ENCODE results near the gene MRPL19.

MRPL19 gene

DNA sequence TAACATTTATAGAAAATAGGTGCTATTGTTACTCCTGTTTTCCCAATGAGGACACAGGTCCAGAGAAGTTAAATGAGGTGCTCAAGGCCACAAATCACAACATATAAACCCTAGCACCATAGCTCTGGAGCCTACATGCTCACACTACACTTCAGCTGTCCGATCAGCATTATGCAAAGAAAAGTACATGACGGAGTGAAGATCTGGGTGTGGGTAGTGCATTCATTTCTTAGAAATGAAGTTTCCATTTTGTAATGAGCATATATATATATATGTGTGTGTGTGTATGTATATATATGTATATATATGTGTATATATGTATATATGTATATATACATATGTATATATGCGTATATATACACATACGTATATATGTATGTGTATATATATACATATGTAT is 30.2 kb upstream of the MRPL19 start:
- DNase-seq (ENCODE audit: low read depth), result no peak

DNA sequence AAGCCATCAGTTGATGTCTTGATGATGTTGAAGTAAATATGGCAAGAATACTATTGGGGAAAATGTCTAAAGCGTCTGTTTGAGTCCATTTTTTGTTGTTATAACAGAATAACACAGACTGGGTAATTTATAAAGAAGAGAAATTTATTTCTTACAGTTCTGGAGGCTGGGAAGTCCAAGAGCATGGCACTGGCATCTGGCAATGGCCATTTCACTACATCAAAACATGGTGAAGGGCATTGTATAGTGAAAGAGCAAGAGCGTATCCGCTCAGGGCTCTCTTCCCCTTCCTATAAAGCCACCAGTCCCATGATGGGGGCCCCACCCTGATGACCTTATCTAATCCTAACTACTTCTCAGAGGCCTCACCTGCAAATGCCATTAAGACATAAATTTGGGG is 29.6 kb upstream of the MRPL19 start:
- DNase-seq (ENCODE audit: low read depth), result no peak

DNA sequence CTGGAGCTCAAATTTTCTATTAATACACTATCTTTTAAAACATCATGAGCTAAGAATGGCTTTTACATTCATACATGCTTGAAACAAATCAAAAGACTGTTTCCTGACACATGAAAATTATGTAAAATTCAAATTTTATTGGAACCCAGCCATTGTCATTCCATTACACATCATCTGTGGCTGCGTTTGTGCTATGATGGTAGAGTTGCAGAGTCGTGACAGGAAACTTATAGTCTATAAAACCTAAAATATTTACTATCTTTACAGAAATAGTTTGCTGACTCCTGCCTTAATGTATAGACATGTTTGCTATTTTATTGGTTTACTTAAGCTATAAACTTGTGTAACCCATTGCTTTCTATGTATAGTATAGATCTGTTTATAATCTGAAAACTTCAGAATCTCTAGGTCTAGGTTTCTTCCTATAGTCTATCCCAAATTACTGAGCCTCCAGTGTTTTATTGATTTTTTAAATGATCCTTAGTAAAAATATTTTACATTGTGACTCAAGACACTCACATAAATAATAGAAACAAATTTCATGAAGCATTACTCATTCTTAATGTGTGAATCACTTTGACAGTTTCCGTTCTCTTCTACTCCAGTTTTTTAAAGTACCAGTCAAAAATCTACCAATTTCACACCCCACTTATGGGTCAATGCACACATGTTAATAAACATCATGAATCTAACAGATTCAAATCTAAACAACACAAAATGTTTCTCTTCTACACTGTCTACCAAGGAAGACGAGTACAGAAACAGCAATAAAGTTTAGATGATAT is 26.4 kb upstream of the MRPL19 start:
- DNase-seq (ENCODE audit: low read depth), result no peak

DNA sequence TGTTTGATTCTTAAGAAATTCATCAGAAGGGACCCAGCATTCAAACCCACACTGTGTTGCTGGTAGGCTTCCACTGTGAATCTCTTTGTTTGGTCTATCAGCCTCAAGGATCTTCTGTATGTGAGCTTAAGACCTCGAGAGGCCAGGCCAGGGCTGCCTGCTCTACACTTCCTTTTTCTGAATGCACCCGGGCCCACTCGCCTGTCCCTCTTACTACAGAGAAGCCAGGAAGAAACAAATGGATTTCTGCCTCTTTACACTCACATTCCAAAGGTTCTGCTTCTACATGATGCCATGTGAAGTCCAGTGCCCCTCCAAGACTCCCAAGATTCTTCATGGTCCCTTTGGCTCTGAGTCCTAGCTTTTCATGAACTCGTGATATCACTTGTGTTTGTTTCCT is 25.4 kb upstream of the MRPL19 start:
- DNase-seq (ENCODE audit: low read depth), result no peak

DNA sequence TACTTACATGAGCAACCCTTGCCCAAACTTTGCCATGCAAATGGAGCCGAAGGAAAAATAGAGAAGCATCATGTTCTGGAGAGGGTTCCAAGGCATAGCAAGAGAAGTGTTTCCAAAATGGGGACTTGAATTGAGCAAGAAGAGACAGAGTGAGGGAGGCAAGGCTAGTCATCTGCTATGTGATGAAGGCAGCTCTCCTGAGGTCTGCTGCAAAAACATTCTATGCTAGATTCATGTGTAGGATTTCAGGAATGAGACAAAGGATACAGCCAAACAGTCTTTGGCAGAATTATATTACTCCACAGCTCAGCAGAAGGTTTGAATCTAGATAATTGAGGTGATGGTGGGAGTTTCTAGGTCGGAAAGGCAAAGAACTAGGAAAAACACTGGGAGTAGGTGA is 24.1 kb upstream of the MRPL19 start:
- no peak for DNase-seq (ENCODE audit: low read depth)

DNA sequence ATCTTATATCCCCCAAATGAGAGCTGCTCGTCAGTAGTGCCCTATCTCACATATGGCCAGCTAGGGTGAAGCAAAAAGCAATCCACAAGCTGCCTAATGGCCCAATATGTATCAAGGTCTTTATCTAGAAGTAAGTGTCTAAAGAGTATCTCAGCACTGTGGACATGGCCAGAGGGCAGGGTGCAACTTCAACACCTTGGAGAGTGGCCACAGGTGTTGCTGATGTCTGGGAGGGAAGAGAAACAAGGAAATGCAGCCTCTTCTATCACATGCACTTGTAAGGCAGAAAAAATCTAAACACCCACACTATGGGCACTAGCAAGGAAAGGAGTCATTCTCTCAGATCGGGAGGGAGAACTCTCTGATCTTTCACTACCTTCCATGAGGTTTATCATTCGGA is 23.7 kb upstream of the MRPL19 start:
- DNase-seq (ENCODE audit: low read depth), result no peak

DNA sequence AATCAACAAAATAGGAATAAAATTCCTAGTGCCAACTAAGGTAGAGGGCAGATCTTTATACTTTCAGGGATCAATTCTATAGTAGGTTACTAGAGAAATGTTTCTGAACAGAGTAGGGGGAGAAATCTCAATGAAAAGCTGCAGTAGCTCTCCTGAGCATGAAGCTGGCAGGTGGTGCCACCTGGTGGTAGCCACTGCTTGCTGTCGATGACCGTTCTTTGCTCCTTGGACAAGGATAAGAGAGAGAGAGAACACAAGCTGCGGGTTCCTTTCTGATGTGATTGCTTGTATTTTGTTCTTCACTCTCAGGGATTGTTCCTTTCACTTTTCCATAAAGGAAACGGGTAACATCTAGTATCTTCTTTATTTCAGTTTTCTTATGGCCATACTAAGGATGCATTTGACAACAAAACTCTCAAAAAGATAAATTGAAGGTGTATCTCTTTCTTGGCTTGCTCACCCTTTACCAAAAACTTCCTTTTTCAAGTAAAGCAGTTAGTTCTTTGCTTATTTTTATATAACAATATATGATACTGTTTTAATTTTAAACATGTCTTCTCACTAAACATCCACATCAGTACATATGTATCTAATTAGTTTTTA is 18.6 kb upstream of the MRPL19 start:
- peak; percentile 67 for DNase-seq (ENCODE audit: low read depth)

DNA sequence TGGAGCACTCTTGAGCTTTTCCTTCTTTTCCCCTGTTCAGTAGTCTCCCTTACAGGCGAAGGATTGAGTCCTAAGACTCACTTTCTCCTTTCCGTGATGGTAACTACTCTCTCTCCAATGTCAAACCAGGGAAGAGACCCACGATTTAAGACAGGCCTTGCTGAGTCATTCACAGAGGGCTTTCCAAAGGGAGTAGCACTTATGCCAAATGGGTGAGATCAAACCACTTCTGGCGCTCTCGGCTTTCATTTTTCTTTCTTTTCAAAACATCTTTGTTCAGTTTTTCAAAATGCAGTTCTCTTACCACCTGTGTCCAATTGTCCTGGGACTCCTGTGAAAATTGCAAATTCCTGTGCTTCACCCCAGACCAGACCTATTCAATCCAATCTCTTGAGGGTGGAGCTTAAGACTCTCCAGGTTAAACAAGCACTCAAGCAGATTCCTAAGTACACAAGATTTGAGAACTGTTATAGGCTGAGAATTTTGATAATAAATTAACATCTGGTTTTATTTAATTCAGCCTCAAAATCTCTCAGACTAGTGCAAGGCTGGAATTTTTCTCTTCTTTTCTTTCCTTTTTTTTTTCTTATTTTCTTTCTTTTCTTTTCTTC is 14.4 kb upstream of the MRPL19 start:
- DNase-seq (ENCODE audit: low read depth), result peak; percentile 52

DNA sequence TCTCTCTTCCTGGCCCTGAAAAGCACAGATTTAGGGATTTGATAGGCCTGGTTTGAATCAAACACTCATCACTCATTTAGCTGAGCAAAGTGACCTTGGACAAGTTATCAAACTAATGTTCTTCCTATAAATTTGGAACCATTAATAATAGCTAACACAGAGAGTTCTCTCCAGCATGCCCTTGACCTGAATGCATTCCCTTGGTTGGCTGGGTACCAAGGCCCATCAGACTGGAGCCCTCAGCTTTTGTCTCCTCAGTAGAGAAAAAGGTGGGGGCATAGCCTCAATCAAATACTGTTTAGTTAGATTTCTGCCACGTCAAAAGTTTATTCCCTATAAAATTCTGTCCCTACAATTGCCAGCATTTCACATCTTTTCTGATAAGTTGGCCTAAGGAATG is 13.8 kb upstream of the MRPL19 start:
- no peak for DNase-seq (ENCODE audit: low read depth)

DNA sequence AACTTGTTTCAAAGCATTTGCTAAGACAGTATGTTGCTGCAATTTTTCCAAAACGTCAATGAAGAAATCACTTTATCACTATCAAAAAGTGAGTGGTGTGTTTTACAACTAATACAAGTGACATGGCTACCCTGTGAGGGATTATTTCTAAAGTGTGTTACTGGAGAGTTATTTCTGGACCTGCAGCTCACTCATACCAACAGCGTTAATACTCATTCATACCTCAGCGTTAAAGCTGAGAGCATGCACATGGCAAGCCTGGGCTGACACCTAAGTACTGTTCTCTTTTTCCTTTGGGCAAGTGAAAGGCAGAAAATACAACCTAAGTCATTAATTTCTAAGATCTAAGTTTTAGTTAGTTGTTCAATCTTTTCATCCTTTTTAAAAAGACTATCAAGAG is 13.0 kb upstream of the MRPL19 start:
- DNase-seq (ENCODE audit: low read depth), result no peak

DNA sequence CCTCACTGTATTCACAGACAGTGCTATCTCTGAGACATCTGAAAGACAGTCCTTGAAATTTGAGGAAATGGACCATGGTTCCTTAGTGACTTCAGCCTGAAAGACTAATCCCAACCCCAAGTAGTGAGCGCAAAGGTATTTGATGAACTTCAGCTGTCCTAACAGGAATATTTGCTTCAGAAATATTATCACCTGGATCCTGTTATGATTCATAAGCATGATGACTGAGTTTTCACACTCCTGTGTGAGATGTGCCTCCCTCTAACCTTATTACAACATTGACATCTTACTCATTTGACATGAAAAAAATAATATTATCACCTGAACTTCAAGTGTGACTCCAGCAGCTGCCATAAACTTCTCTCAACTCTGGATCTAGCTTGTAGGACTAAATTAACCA is 11.6 kb upstream of the MRPL19 start:
- no peak for DNase-seq (ENCODE audit: low read depth)

DNA sequence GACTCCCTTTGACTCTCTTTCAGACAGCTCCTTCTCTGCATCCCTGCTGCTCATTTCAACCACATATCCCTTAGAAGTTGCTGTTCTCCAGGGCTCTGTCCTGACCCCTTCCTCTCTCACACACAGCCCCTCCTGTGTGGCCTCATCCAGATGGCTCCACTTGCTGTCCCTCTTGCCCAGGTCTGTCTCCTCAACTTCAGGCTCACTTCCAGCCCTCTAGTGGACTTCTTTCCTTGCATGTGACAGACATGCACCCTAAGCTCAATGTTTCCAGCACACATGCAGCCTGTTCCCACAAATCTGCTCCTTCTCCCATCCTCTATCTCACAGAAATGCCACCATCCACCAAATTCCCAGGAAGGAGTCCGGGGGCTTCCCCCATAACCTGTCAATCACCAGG is 9.0 kb upstream of the MRPL19 start:
- DNase-seq (ENCODE audit: low read depth), result no peak

DNA sequence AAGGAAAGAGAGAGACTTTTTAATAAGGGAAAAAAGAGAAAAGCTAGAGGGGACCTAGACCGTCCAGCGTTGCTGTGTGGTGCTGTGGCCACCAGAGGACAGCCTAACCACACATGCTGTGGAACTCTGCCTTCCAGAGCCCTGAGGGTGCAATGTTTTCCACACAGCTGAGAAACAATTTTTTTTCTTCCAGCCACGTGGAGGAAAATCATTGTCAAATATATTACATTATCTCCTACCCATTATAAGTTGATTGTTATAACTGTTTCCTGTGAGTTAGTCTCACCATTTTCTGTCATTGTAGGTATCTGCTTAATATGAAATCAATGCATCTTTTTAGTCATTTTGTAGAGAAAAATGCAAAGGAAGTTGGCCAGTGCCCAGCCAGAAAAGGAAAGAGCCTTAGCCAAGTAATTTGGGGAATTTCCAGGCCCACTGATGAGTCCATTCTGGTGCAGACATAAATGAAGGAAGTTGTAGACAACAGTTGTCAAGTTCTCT is 5.9 kb upstream of the MRPL19 start:
- DNase-seq (ENCODE audit: low read depth), result peak; percentile 72

DNA sequence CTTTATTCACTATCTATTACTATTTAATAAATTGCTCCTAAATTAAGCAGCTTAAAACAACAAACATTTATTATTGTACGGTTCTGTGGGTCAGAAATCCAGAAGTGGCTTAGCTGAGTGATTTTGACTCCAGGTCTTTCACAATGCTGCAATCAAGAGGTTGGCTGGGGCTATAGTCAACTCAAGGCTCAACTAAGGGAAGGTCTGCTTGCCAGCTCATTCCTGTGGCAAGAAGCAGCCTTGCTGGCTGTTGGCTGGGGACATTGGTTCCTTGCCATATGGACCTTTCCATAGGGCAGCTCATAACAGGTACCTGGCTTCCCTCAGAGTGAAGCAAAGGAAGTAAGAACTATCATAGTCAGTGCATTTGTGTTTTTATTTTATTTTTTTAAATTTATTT is 5.0 kb upstream of the MRPL19 start:
- no peak for DNase-seq (ENCODE audit: low read depth)

DNA sequence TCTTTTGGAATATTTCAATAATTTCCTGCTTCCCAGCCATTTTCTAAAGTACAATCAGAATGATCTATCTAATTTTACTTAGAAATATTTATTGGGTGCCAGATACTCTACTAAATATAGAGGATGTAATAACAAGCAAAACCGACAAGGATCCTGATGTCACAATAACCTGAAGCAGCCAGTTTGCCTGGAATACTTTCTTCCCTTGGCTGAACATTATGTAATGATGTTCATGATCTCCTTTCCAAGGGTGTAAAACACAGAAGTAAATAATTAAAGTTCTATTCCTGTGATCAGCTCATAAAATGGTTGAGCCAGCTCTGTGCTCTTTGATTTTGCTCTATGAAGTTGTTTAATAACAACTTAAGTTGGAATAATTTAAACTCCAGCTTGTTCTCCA is 2.6 kb upstream of the MRPL19 start:
- no peak for DNase-seq (ENCODE audit: low read depth)

DNA sequence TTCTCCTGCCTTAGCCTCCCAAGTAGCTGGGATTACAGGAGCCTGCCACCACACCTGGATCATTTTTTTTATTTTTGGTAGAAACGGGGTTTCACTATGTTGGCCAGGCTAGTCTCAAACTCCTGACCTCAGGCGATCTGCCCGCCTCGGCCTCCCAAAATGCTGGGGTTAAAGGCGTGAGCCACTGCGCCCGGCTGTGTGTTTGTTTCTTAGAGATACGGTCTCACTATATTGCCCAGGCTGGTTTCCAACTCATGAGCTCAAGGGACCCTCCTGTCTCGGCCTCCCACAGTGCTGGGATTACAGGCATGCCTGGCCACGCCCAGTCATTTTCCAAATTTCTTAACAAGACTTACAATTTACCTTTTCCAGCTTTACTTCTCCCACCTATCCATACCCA is 940 bp upstream of the MRPL19 start:
- no peak for DNase-seq (ENCODE audit: low read depth)

DNA sequence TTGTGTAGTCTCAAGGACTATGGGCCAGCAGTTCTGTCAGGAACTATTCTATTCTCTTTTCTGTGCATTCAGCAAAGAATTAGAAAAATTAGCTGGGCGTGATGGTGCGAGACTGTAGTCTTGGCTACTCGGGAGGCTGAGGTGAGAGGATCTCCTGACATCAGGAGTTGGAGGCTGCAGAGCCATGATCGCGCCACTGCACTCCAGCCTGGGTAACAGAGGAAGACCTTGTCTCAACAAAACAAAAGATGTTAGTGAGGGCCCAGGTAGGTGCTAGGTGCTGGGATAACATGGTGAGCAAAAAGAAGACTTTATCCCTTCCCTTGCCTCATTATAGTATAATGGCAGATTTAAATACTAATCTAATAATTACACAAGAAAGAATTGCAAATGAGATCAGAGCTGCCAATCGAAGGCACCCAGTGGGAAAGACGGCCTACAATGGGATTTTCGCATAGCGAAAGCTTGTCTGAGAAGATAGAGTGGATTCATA is 447 bp upstream of the MRPL19 start:
- DNase-seq (ENCODE audit: low read depth), result no peak

DNA sequence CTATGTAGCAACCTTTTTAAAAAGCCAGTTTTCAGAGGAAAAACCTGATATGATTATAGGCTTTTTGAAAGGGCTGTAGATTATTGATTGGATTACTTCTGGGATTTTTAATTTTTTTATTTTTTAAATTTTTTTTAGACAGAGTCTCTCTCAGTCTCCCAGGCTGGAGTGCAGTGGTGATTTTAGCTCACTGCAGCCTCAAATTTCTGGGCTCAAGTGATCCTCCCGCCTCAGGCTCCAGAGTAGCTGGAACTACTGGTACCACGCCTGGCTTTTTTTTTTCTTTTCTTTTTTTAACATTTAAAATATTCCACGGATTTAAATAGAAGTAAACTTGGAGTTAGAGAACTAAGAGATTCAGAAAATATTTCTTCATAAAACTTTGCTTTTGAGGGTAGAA is 1.2 kb downstream of the MRPL19 start:
- no peak for DNase-seq (ENCODE audit: low read depth)

DNA sequence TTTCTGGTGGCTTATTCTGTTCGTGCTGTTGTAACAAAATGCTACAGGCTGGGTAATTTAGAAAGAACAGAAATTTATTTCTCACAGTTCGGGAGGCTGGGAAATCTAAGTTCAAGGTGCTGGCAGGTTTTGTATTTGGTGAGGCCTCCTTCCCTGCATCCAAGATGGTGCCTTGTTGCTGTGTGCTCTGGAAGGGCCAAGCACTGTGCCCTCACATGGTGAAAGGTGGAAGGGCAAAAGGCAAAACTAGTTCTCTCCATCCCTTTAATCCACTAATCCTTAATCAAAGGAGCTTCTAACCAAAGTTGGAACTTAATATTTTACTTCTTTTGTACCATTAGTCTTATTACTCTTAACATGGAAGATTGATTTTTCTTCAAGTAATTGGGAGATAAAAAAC is 7.4 kb downstream of the MRPL19 start:
- DNase-seq (ENCODE audit: low read depth), result no peak

DNA sequence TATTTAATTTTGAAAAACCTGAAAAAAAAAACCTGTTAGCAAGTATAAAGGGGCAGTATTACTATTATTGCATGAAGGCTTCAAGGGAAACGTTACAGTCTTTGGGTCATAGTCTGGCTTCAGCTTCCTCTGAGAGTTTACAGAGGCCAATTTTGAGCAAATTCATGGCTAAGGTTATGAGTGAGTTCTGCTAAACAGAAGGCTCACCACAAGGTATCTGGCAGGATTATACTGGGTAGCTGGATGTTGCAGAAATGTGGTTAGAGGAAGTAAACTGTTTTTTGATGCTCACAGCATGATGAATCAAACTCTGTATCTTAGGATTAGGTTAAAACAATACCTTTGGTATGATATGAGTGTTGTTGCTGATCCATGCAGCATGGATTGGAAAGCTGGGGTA is 9.3 kb downstream of the MRPL19 start:
- DNase-seq (ENCODE audit: low read depth), result no peak

DNA sequence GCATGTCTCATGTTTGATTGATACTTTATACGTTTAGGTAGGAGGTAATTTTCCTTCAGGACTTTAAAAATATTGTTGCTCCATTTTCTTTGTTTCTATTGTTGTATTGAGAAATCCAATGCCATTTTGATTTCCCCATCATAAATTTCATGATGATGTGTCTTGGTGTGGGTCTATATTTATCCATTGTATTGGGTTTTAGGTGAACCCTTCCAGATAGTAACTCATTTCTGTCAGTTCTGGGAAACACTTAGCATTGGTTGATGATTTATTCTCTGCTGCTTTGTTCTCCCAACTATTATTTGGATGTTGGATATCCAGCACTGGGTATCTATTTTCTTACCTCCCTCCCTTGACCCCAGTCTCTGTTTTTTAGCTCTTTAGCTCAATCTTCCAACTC is 10.0 kb downstream of the MRPL19 start:
- DNase-seq (ENCODE audit: low read depth), result no peak

DNA sequence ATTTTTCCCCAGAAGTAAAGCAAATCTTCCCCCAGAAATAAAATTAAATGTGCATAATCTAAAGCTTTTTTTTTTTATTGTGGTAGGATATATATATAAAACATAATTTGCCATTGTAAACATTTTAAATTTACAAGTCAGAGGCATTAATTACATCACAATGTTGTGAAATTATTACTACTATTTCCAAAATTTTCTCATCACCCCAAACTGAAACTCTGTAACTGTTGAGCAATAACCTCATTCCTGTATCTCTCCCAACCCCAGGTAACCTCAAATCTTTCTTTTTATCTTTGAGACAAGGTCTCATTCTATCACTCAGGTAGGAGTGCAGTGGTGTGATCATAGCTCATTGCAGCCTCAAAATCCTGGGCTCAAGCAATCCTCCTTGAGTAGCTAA is 11.2 kb downstream of the MRPL19 start:
- no peak for DNase-seq (ENCODE audit: low read depth)

DNA sequence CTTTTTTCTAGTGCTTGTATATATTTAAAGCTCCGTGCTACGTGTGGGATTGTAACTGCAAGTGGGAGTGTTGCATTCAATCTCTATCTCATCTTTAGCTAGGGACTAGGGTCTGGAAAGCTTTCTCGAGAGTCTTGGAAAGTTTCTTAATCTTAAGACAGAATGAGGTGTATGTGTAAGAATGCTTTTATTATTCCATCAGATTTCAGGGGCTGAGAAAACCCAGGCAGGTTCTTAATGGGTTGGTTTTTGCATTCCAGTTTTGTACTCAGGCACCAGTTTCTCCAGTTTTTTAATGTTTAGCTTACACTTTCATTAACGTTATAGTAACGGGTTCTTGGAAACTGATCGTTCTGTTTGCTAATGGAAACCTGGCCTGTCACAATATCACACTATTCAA is 20.3 kb downstream of the MRPL19 start:
- DNase-seq (ENCODE audit: low read depth), result no peak

Measured in stromal cell of bone marrow (primary cell).